HG03457 (cell line): Measurements from ENCODE around the gene PRG3.
"Not testable (repeated sequence)": the region's sequence is repeated elsewhere in the genome, so short reads cannot be mapped to it uniquely, and the experiment has no call there.

Experiments used
- ATAC-seq: cut with Tn5 transposase; IDR thresholded peaks from one replicate; pipeline ENCODE4 v1.9.1; 2021; ENCODE audit warnings: moderate number of reproducible peaks; ENCODE audit not compliant: unreplicated experiment

The PRG3 gene

GRCh38 chr11:57361926-57362325, 19.0 kb downstream of the PRG3 start:
- ATAC-seq, result no peak

GRCh38 chr11:57361420-57361819, 19.5 kb downstream of the PRG3 start:
- not testable (repeated sequence) for ATAC-seq

- ATAC-seq, result no peak
These were observed 20.0 kb downstream of the PRG3 start for GRCh38 chr11:57360991-57361390.

- no peak for ATAC-seq
These were observed 20.9 kb downstream of the PRG3 start for GRCh38 chr11:57359896-57360690.

GRCh38 chr11:57359396-57359795, 21.6 kb downstream of the PRG3 start:
- no peak for ATAC-seq

- ATAC-seq, result no peak
These were observed 22.0 kb downstream of the PRG3 start for GRCh38 chr11:57358991-57359390.

- no peak for ATAC-seq
These were observed 22.4 kb downstream of the PRG3 start for GRCh38 chr11:57358543-57358961.

GRCh38 chr11:57357856-57358255, 23.1 kb downstream of the PRG3 start:
- ATAC-seq, result no peak

- ATAC-seq, result no peak
These were observed 23.6 kb downstream of the PRG3 start for GRCh38 chr11:57357310-57357709.

GRCh38 chr11:57356268-57356667, 24.7 kb downstream of the PRG3 start:
- no peak for ATAC-seq

GRCh38 chr11:57354699-57355098, 26.3 kb downstream of the PRG3 start:
- no peak for ATAC-seq

GRCh38 chr11:57353852-57354251, 27.1 kb downstream of the PRG3 start:
- ATAC-seq, result no peak

GRCh38 chr11:57353446-57353845, 27.5 kb downstream of the PRG3 start:
- no peak for ATAC-seq

- no peak for ATAC-seq
These were observed 27.9 kb downstream of the PRG3 start for GRCh38 chr11:57353036-57353435.

- ATAC-seq, result no peak
These were observed 31.3 kb downstream of the PRG3 start for GRCh38 chr11:57349491-57350274.

- no peak for ATAC-seq
These were observed 32.2 kb downstream of the PRG3 start for GRCh38 chr11:57348636-57349313.

GRCh38 chr11:57348052-57348451, 32.9 kb downstream of the PRG3 start:
- ATAC-seq, result no peak

GRCh38 chr11:57347336-57347735, 33.6 kb downstream of the PRG3 start:
- ATAC-seq, result no peak

- ATAC-seq, result peak; percentile 62
These were observed 35.3 kb downstream of the PRG3 start for GRCh38 chr11:57345555-57346211.

- no peak for ATAC-seq
These were observed 36.1 kb downstream of the PRG3 start for GRCh38 chr11:57344826-57345225.

GRCh38 chr11:57343825-57344224, 37.1 kb downstream of the PRG3 start:
- no peak for ATAC-seq
